GM12878 (cell line): ENCODE measurements around the gene ZC3H8. TPM values are rescaled to one million over a fixed set of nuclear protein-coding genes. Genes with fewer than 3 reads are reported as not detected.
A peak's percentile ranks its signal among the peaks of the same experiment; 100 is the strongest.

Experiments
- ATAC-seq: fragments of 200-7000 bp; cut with Tn5 transposase; 3 replicates; pipeline ENCODE4 v1.9.1; 2020; ENCODE audit warnings: mild to moderate bottlenecking, moderate library complexity
- BruUV-seq: library from RNA; stranded (reverse); fragments of 400-500 nt; replicated peaks from 2 replicates; lab custom pipeline; 2021; lab: Mats Ljungman, UMichigan
- CTCF ChIA-PET: fragments of 300-600 bp; sonication (Branson Sonifier 250); formaldehyde crosslinking; extraction: SDS; loops from one replicate; lab custom pipeline; 2021; ENCODE audit warnings: inconsistent platforms; lab: Yijun Ruan, JAX
- POLR2A ChIA-PET: fragments of 350-600 bp; formaldehyde crosslinking; extraction: SDS; loops from one replicate; lab custom pipeline; 2021; ENCODE audit warnings: inconsistent platforms; lab: Charles Lee
- RAD21 ChIA-PET: fragments of 300-600 bp; sonication (Branson Sonifier 250); formaldehyde crosslinking; loops from one replicate; lab custom pipeline; 2023; ENCODE audit warnings: antibody characterized with exemption; ENCODE audit not compliant: unreplicated experiment; lab: Charles Lee
- SMC1A ChIA-PET: fragments of 300-600 bp; sonication (Branson Sonifier 250); formaldehyde crosslinking; loops from one replicate; lab custom pipeline; 2023; ENCODE audit not compliant: unreplicated experiment, uncharacterized antibody; lab: Charles Lee
- DNase-seq: peaks from one replicate; pipeline ENCODE4 v3.0.0-alpha.2; 2011; ENCODE audit warnings: low read depth, low spot score
- FAIRE-seq: peaks from 3 replicates; lab custom pipeline; 2011; peaks lifted over from hg19 to GRCh38; lab: Jason Lieb, UNC
- H2AFZ ChIP-seq: 2 replicates; pipeline ENCODE4 v1.6.0; 2011; ENCODE audit warnings: low read depth, low read length, control low read depth; ENCODE audit not compliant: control insufficient read depth
- H3K27ac ChIP-seq: 2 replicates; pipeline ENCODE4 v1.5.1; 2011; ENCODE audit warnings: control low read depth; ENCODE audit not compliant: control insufficient read depth, insufficient read depth
- H3K27me3 ChIP-seq, 2 experiments: replicated peaks in 1 of 2; 2 replicates each; pipeline versions ENCODE4 v1.6.0 to v1.6.1; 2011; ENCODE audit warnings: low read length in 1 of 2; ENCODE audit not compliant: control insufficient read depth in 2 of 2, insufficient read depth in 2 of 2
- H3K36me3 ChIP-seq, 2 experiments: 2 replicates each; pipeline ENCODE4 v1.5.1; 2011; ENCODE audit warnings: low read length in 1 of 2; ENCODE audit not compliant: control insufficient read depth in 2 of 2, insufficient read depth in 2 of 2
- H3K4me1 ChIP-seq: 2 replicates; pipeline ENCODE4 v1.6.1; 2011; ENCODE audit warnings: mild to moderate bottlenecking, low read length, moderate library complexity, mixed read lengths; ENCODE audit not compliant: control insufficient read depth, insufficient read depth
- H3K4me2 ChIP-seq: 2 replicates; pipeline ENCODE4 v1.6.0; 2011; ENCODE audit warnings: control low read depth; ENCODE audit not compliant: control insufficient read depth, insufficient read depth
- H3K4me3 ChIP-seq: fragments of 200-600 bp; sonication (generic); 2 replicates; pipeline ENCODE4 v1.5.1; 2016
- H3K79me2 ChIP-seq: 2 replicates; pipeline ENCODE4 v1.6.0; 2011; ENCODE audit warnings: low read length; ENCODE audit not compliant: control insufficient read depth, insufficient read depth
- H3K9ac ChIP-seq: 2 replicates; pipeline ENCODE4 v1.8.0; 2011; ENCODE audit warnings: low read length, control low read depth, mixed read lengths; ENCODE audit not compliant: control insufficient read depth, insufficient read depth
- H3K9me3 ChIP-seq: replicated peaks from 3 replicates; pipeline ENCODE4 v1.5.1; 2011; ENCODE audit warnings: mild to moderate bottlenecking, low read length; ENCODE audit not compliant: control insufficient read depth, insufficient read depth
- H4K20me1 ChIP-seq: 2 replicates; pipeline ENCODE4 v1.6.0; 2011; ENCODE audit not compliant: control insufficient read depth, insufficient read depth
- ATF7 ChIP-seq: fragments of 450-650 bp; IDR thresholded peaks from 2 replicates; pipeline ENCODE4 v1.6.1; 2016; ENCODE audit warnings: low read depth, mild to moderate bottlenecking
- CBFB ChIP-seq: IDR thresholded peaks from 2 replicates; pipeline ENCODE4 v1.6.1; 2016; ENCODE audit warnings: antibody characterized with exemption, low read depth
- EP300 ChIP-seq, 2 experiments: fragments of 150-350 bp in 1 of 2; IDR thresholded peaks; 2 replicates each; pipeline ENCODE4 v1.6.1; 2011 to 2012; ENCODE audit warnings: low read depth in 2 of 2, low read length in 2 of 2, borderline replicate concordance in 1 of 2, improper control_type of control experiment in 1 of 2, inconsistent platforms in 1 of 2; ENCODE audit not compliant: control insufficient read depth in 1 of 2
- ESRRA ChIP-seq: IDR thresholded peaks from 2 replicates; pipeline ENCODE4 v1.6.1; 2012; ENCODE audit warnings: mild to moderate bottlenecking, low read length, improper control_type of control experiment
- HDAC2 ChIP-seq: fragments of 200-600 bp; sonication (generic); IDR thresholded peaks from 2 replicates; pipeline ENCODE4 v1.6.1; 2017
- JUNB ChIP-seq: IDR thresholded peaks from 2 replicates; pipeline ENCODE4 v1.6.1; 2016; ENCODE audit warnings: antibody characterized with exemption, mild to moderate bottlenecking
- RFX5 ChIP-seq: IDR thresholded peaks from 2 replicates; pipeline ENCODE4 v1.6.1; 2011; ENCODE audit warnings: low read depth, low read length, improper control_type of control experiment
- RUNX3 ChIP-seq: IDR thresholded peaks from 2 replicates; pipeline ENCODE4 v1.6.1; 2012; ENCODE audit warnings: low read length, inconsistent platforms
- SIX5 ChIP-seq: IDR thresholded peaks from 2 replicates; pipeline ENCODE4 v1.6.1; 2011; ENCODE audit warnings: mild to moderate bottlenecking, low read depth, low read length, moderate library complexity; ENCODE audit not compliant: severe bottlenecking
- SMAD1 ChIP-seq: fragments of 450-650 bp; IDR thresholded peaks from 2 replicates; pipeline ENCODE4 v1.6.1; 2018; ENCODE audit warnings: mild to moderate bottlenecking, low read depth; ENCODE audit not compliant: partially characterized antibody
- SMC3 ChIP-seq: IDR thresholded peaks from 2 replicates; pipeline ENCODE4 v1.6.1; 2011; ENCODE audit warnings: low read length, improper control_type of control experiment, borderline replicate concordance
- SREBF1 ChIP-seq: IDR thresholded peaks from 2 replicates; pipeline ENCODE4 v1.6.1; 2012; ENCODE audit warnings: mild to moderate bottlenecking, low read length
- SRF ChIP-seq, 2 experiments: IDR thresholded peaks; 2 replicates each; pipeline ENCODE4 v1.6.1; 2011; ENCODE audit warnings: low read depth in 2 of 2, low read length in 2 of 2, mild to moderate bottlenecking in 1 of 2, moderate library complexity in 1 of 2
- ZBTB40 ChIP-seq: fragments of 450-650 bp; IDR thresholded peaks from 2 replicates; pipeline ENCODE4 v1.6.1; 2016; ENCODE audit warnings: mild to moderate bottlenecking, moderate library complexity, borderline replicate concordance
- ZNF274 ChIP-seq: IDR thresholded peaks from one replicate; pipeline ENCODE4 v1.8.0; 2011; ENCODE audit not compliant: insufficient read length, insufficient read depth
- in situ Hi-C: fragments of 300-500 bp; cut with MboI; formaldehyde crosslinking; loops from 9 replicates; pipeline ENCODE4 v1.14.3; 2018; ENCODE audit warnings: mixed read lengths
- intact Hi-C: fragments of 100-400 bp; cut with micrococcal nuclease; formaldehyde crosslinking; loops from one replicate; pipeline ENCODE4 v1.14.2; 2022; ENCODE audit not compliant: unreplicated experiment
- polyA plus RNA-seq, 11 experiments: library from polyadenylated mRNA; depleted of rRNA in 4 of 11; unstranded in 6 of 11; stranded (reverse) in 5 of 11; fragments of >200 nt; fragmentation: Nextera tagmentation in 4 of 11; fragmentation: Illumina TruSeq in 1 of 11; extraction: Ambion mirVana in 4 of 11; extraction: Trizol in 1 of 11; gene quantifications; 1 replicate in 1 of 11; 2 replicates in 10 of 11; pipeline versions ENCODE4 v1.2.1 to v1.2.3, GENCODE V29; 2011 to 2016; ENCODE audit warnings: inconsistent platforms in 2 of 11, missing spikeins in 2 of 11, low read depth in 1 of 11
- total RNA-seq, 4 experiments: library from RNA; depleted of rRNA in 3 of 4; stranded (reverse); fragments of >200 nt in 3 of 4; fragmentation: Illumina TruSeq in 1 of 4; extraction: Trizol in 1 of 4; gene quantifications; 2 replicates each; pipeline versions ENCODE4 v1.2.1 to v1.2.3, GENCODE V29; 2013 to 2021
- TF ChIP-seq, protein P1 (sequence below): IDR thresholded peaks from 2 replicates; pipeline ENCODE4 v1.6.1; 2011; ENCODE audit warnings: mild to moderate bottlenecking, low read depth, low read length, moderate library complexity; ENCODE audit not compliant: insufficient replicate concordance

Gene ZC3H8
- total and polyA plus RNA-seq, 10 of the 15 experiments (the other 5 are each of a cell fraction or from before 2014, with no cell fraction given), result 9.9 to 28.4 (median 19.5) TPM

GRCh38 chr2:112229348-112229747 lies 25.5 kb downstream of the ZC3H8 start:
- intact Hi-C loops (no loop called here), in situ Hi-C loops (no loop called here)
- RAD21 ChIA-PET, result no interaction called here
- Histone ChIP-seq H3K4me2 (no peak overlapping the region), H3K27ac (no peak overlapping the region), H3K79me2 (no peaks in the 10 kb centered on the region), H3K9ac (no peak overlapping the region), H3K4me1 (no peaks in the 10 kb centered on the region), H3K27me3 (no peaks in the 10 kb centered on the region), H3K9me3 (no peaks in the 10 kb centered on the region), H3K4me3 (no peak overlapping the region), H4K20me1 (no peaks in the 10 kb centered on the region), H3K36me3 (peaks cover 0 to 9% of the 10 kb centered on the region in 2 experiments; a peak in 1 of 4 replicates), H2AFZ (no peak overlapping the region)
- BruUV-seq, result no TSS peak
- SMC1A ChIA-PET, result no interaction called here
- DNase-seq, result no peak
- ATAC-seq, result peak; percentile 42
- CTCF ChIA-PET, result no interaction called here
- FAIRE-seq, result no peak
- POLR2A ChIA-PET, result interaction anchor here (0.6 kb wide), 1 partner anchor 46 kb away, joined by 5 read pairs; no protein-coding TSS in a partner anchor
- TF ChIP-seq CBFB (no peak), RFX5 (no peak), ATF7 (no peak), ZNF274 (no peak), HDAC2 (no peak), SREBF1 (no peak), SMC3 (no peak), EP300 (IDR thresholded peaks at IDR 0.05; ENCODE audit: borderline replicate concordance in 1 of 2, control insufficient read depth in 1 of 2, low read depth in 2 of 2, low read length in 2 of 2) (no peak), JUNB (no peak), SMAD1 (no peak), ZBTB40 (no peak), SIX5 (no peak), RUNX3 (no peak), SRF (IDR thresholded peaks at IDR 0.05; ENCODE audit: low read depth in 2 of 2, low read length in 2 of 2) (no peak), ESRRA (no peak)
- TF ChIP-seq, protein P1, sequence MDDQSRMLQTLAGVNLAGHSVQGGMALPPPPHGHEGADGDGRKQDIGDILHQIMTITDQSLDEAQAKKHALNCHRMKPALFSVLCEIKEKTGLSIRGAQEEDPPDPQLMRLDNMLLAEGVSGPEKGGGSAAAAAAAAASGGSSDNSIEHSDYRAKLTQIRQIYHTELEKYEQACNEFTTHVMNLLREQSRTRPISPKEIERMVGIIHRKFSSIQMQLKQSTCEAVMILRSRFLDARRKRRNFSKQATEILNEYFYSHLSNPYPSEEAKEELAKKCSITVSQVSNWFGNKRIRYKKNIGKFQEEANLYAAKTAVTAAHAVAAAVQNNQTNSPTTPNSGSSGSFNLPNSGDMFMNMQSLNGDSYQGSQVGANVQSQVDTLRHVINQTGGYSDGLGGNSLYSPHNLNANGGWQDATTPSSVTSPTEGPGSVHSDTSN, result no peak
